GM19395 (cell line): ENCODE data around the gene SMC6.

Experiments used
- ATAC-seq: cut with Tn5 transposase; IDR thresholded peaks from one replicate; pipeline ENCODE4 v1.9.1; 2021; ENCODE audit warnings: mild to moderate bottlenecking, moderate library complexity; ENCODE audit not compliant: unreplicated experiment

The SMC6 gene

GRCh38 chr2:17658251-17658843 lies 95.3 kb downstream of the SMC6 start:
- peak; percentile 61 for ATAC-seq

GRCh38 chr2:17657759-17658158 lies 95.9 kb downstream of the SMC6 start:
- no peak for ATAC-seq

- ATAC-seq, result no peak
These were observed 100.8 kb downstream of the SMC6 start for GRCh38 chr2:17652681-17653394.

GRCh38 chr2:17649026-17649425 lies 104.6 kb downstream of the SMC6 start:
- ATAC-seq, result no peak

GRCh38 chr2:17648581-17648980 lies 105.0 kb downstream of the SMC6 start:
- no peak for ATAC-seq

- no peak for ATAC-seq
These were observed 106.5 kb downstream of the SMC6 start for GRCh38 chr2:17646838-17647701.

GRCh38 chr2:17646081-17646554 lies 107.5 kb downstream of the SMC6 start:
- ATAC-seq, result peak; percentile 93

GRCh38 chr2:17644997-17645720 lies 108.5 kb downstream of the SMC6 start:
- ATAC-seq, result no peak

GRCh38 chr2:17643031-17643615 lies 110.5 kb downstream of the SMC6 start:
- ATAC-seq, result no peak

GRCh38 chr2:17640406-17640805 lies 113.2 kb downstream of the SMC6 start:
- ATAC-seq, result no peak

- ATAC-seq, result no peak
These were observed 115.3 kb downstream of the SMC6 start for GRCh38 chr2:17638196-17638743.

GRCh38 chr2:17637131-17637906 lies 116.3 kb downstream of the SMC6 start:
- ATAC-seq, result no peak

- no peak for ATAC-seq
These were observed 117.4 kb downstream of the SMC6 start for GRCh38 chr2:17636257-17636656.

GRCh38 chr2:17634997-17635396 lies 118.6 kb downstream of the SMC6 start:
- no peak for ATAC-seq

- no peak for ATAC-seq
These were observed 123.5 kb downstream of the SMC6 start for GRCh38 chr2:17630089-17630488.

- peak; percentile 72 for ATAC-seq
These were observed 125.0 kb downstream of the SMC6 start for GRCh38 chr2:17628349-17629261.

- ATAC-seq, result no peak
These were observed 126.2 kb downstream of the SMC6 start for GRCh38 chr2:17627434-17627833.

- no peak for ATAC-seq
These were observed 126.6 kb downstream of the SMC6 start for GRCh38 chr2:17626986-17627385.
